Uterus (tissue), 2 donors: ENCODE measurements around the gene PLSCR1.

Source experiments
- CTCF ChIP-seq, 4 experiments: fragments of 200-600 bp in 2 of 4; fragments of 450-650 bp in 2 of 4; sonication (generic) in 2 of 4; IDR thresholded peaks; one replicate each; pipeline ENCODE4 v1.5.1; 2016 to 2019; ENCODE audit warnings: antibody characterized with exemption in 4 of 4, mild to moderate bottlenecking in 2 of 4, moderate library complexity in 1 of 4
- POLR2A ChIP-seq, 2 donors: fragments of 450-650 bp; IDR thresholded peaks; one replicate each; pipeline ENCODE4 v1.6.1; 2016; ENCODE audit warnings: antibody characterized with exemption in 2 of 2, mild to moderate bottlenecking in 1 of 2, moderate library complexity in 1 of 2

GRCh38 chr3:146473726-146474125, 70.7 kb downstream of the PLSCR1 start:
- TF ChIP-seq CTCF (IDR thresholded peaks at IDR 0.05) (no peak), POLR2A (IDR thresholded peaks at IDR 0.05) (no peak)
